HCT116 (cell line): ENCODE measurements around the gene SLC29A1. TPM values are rescaled to one million over a fixed set of nuclear protein-coding genes. Genes with fewer than 3 reads are reported as not detected.

Experiments
- ATAC-seq: fragments of 200-7000 bp; cut with Tn5 transposase; 2 replicates; pipeline ENCODE4 v1.9.1; 2020; ENCODE audit warnings: mild to moderate bottlenecking, moderate library complexity
- BruUV-seq: library from RNA; stranded (reverse); fragments of 400-500 nt; replicated peaks from 2 replicates; lab custom pipeline; 2021; lab: Mats Ljungman, UMichigan
- CTCF ChIA-PET: fragments of 300-600 bp; sonication (Branson Sonifier 250); formaldehyde crosslinking; loops from one replicate; lab custom pipeline; 2021; ENCODE audit warnings: antibody characterized with exemption; lab: Charles Lee
- POLR2A ChIA-PET: fragments of 300-600, 350-600 bp; sonication (Branson Sonifier 250); formaldehyde crosslinking; loops from one replicate; lab custom pipeline; 2021; ENCODE audit warnings: antibody characterized with exemption; lab: Charles Lee
- RAD21 ChIA-PET, 2 experiments: fragments of 300-600 bp; sonication (Branson Sonifier 250); formaldehyde crosslinking; loops; one replicate each; lab custom pipeline; 2023; ENCODE audit warnings: low total read pairs in 2 of 2; ENCODE audit not compliant: uncharacterized antibody in 2 of 2, unreplicated experiment in 2 of 2, low non-redundant PET in 1 of 2; lab: Charles Lee
- DNase-seq: peaks from one replicate; pipeline ENCODE4 v3.0.0-alpha.2; 2010; ENCODE audit warnings: low read depth, low spot score
- H2AFZ ChIP-seq: fragments of 200-600 bp; shearing (Covaris generic), sonication (generic); 2 replicates; pipeline ENCODE4 v1.6.1; 2017; ENCODE audit warnings: low read depth, mixed run types, mixed read lengths, antibody characterized with exemption, low read length; ENCODE audit not compliant: poor library complexity, severe bottlenecking
- H3K27ac ChIP-seq: 2 replicates; pipeline ENCODE4 v1.5.1; 2012; ENCODE audit warnings: low read depth, low read length
- H3K27me3 ChIP-seq: fragments of 200-600 bp; sonication (generic); 2 replicates; pipeline ENCODE4 v1.6.1; 2016; ENCODE audit warnings: mixed run types, low read length, mixed read lengths; ENCODE audit not compliant: insufficient read depth
- H3K36me3 ChIP-seq, 2 experiments: fragments of 200-500 bp in 1 of 2; fragments of 200-600 bp in 1 of 2; sonication (Bioruptor generic) in 1 of 2; sonication (generic) in 1 of 2; 2 replicates each; pipeline versions ENCODE4 v1.5.1 to v1.6.1; 2014 to 2016; ENCODE audit warnings: low read length in 2 of 2, inconsistent platforms in 1 of 2, mixed read lengths in 1 of 2, mixed run types in 1 of 2; ENCODE audit not compliant: insufficient read depth in 2 of 2, control insufficient read depth in 1 of 2
- H3K4me1 ChIP-seq, 2 experiments: fragments of 200-600 bp in 1 of 2; sonication (generic) in 1 of 2; 2 replicates each; pipeline versions ENCODE4 v1.5.1 to v1.6.1; 2012 to 2017; ENCODE audit warnings: low read length in 2 of 2, inconsistent platforms in 1 of 2, mild to moderate bottlenecking in 1 of 2, mixed read lengths in 1 of 2, mixed run types in 1 of 2, moderate library complexity in 1 of 2; ENCODE audit not compliant: insufficient read depth in 2 of 2, control insufficient read depth in 1 of 2
- H3K4me2 ChIP-seq: fragments of 200-600 bp; sonication (generic); 2 replicates; pipeline ENCODE4 v1.6.1; 2017; ENCODE audit warnings: mixed run types, low read length, mixed read lengths
- H3K4me3 ChIP-seq, 2 experiments: fragments of 200-600 bp in 1 of 2; sonication (generic) in 1 of 2; replicated peaks in 1 of 2; 2 replicates each; pipeline ENCODE4 v1.5.1; 2011 to 2016; ENCODE audit warnings: low read length in 2 of 2, control low read depth in 1 of 2, low read depth in 1 of 2, mild to moderate bottlenecking in 1 of 2, mixed read lengths in 1 of 2, mixed run types in 1 of 2
- H3K79me2 ChIP-seq: fragments of 200-600 bp; sonication (generic); 2 replicates; pipeline ENCODE4 v1.6.1; 2017; ENCODE audit warnings: mild to moderate bottlenecking, mixed run types, low read length, moderate library complexity, mixed read lengths; ENCODE audit not compliant: insufficient read depth
- H3K9ac ChIP-seq: fragments of 200-600 bp; sonication (generic); 2 replicates; pipeline ENCODE4 v1.6.1; 2016; ENCODE audit warnings: low read length, mixed read lengths
- H3K9me2 ChIP-seq: fragments of 200-600 bp; sonication (generic), shearing (Covaris generic); 2 replicates; pipeline ENCODE4 v1.6.1; 2017; ENCODE audit warnings: mixed run types, mild to moderate bottlenecking, moderate library complexity; ENCODE audit not compliant: insufficient read depth
- H3K9me3 ChIP-seq, 2 experiments: fragments of 200-500 bp in 1 of 2; fragments of 200-600 bp in 1 of 2; sonication (Bioruptor generic) in 1 of 2; sonication (generic) in 1 of 2; 2 replicates each; pipeline ENCODE4 v1.6.1; 2014 to 2017; ENCODE audit warnings: low read length in 2 of 2, mixed read lengths in 2 of 2, inconsistent platforms in 1 of 2, low read depth in 1 of 2, mild to moderate bottlenecking in 1 of 2, mixed run types in 1 of 2, moderate library complexity in 1 of 2; ENCODE audit not compliant: control insufficient read depth in 1 of 2, insufficient read depth in 1 of 2
- H4K20me1 ChIP-seq: fragments of 200-600 bp; sonication (generic), shearing (Covaris generic); 2 replicates; pipeline ENCODE4 v1.6.1; 2017; ENCODE audit warnings: mixed run types, mild to moderate bottlenecking, moderate library complexity; ENCODE audit not compliant: insufficient read depth
- CTCF ChIP-seq, 3 experiments: fragments of 200-600 bp in 1 of 3; sonication (generic) in 1 of 3; IDR thresholded peaks in 2 of 3; conservative IDR thresholded peaks in 1 of 3; 2 replicates each; pipeline ENCODE4 v1.5.1; 2012 to 2017; ENCODE audit warnings: low read depth in 2 of 3, low read length in 2 of 3, antibody characterized with exemption in 1 of 3, borderline replicate concordance in 1 of 3, control low read depth in 1 of 3, mild to moderate bottlenecking in 1 of 3, mixed read lengths in 1 of 3, mixed run types in 1 of 3, moderate library complexity in 1 of 3; ENCODE audit not compliant: insufficient read depth in 1 of 3
- EGR1 ChIP-seq: IDR thresholded peaks from 2 replicates; pipeline ENCODE4 v1.6.1; 2012; ENCODE audit warnings: low read depth
- EZH2phosphoT487 ChIP-seq: fragments of 200-600 bp; IDR thresholded peaks from 2 replicates; pipeline ENCODE4 v1.6.1; 2018; ENCODE audit warnings: antibody characterized with exemption, borderline replicate concordance
- JUND ChIP-seq: IDR thresholded peaks from 2 replicates; pipeline ENCODE4 v1.6.1; 2012
- RAD21 ChIP-seq: IDR thresholded peaks from 2 replicates; pipeline ENCODE4 v1.6.1; 2012; ENCODE audit warnings: low read depth, mild to moderate bottlenecking
- SP1 ChIP-seq: IDR thresholded peaks from 2 replicates; pipeline ENCODE4 v1.6.1; 2012; ENCODE audit warnings: low read depth
- TCF7L2 ChIP-seq: IDR thresholded peaks from 2 replicates; pipeline ENCODE4 v1.7.0; 2011; ENCODE audit warnings: borderline replicate concordance, inconsistent platforms; ENCODE audit not compliant: insufficient read depth, insufficient read length; ENCODE audit errors: extremely low read depth
- YY1 ChIP-seq: IDR thresholded peaks from 2 replicates; pipeline ENCODE4 v1.6.1; 2011; ENCODE audit warnings: low read length, low read depth, moderate library complexity, mild to moderate bottlenecking; ENCODE audit not compliant: insufficient replicate concordance; ENCODE audit errors: extremely low read depth
- intact Hi-C: fragments of 100-400 bp; cut with micrococcal nuclease; formaldehyde crosslinking; loops from 2 replicates; pipeline ENCODE4 v1.10.0; 2022
- total RNA-seq: library from RNA; stranded (reverse); gene quantifications from one replicate; pipeline ENCODE4 v1.2.1, GENCODE V29; 2021; ENCODE audit not compliant: unreplicated experiment
- TF ChIP-seq, protein P1 (sequence below): IDR thresholded peaks from 2 replicates; pipeline ENCODE4 v1.6.1; 2012

Gene SLC29A1
- total RNA-seq, 1 experiment from 2014 or later = 67.6 TPM

DNA sequence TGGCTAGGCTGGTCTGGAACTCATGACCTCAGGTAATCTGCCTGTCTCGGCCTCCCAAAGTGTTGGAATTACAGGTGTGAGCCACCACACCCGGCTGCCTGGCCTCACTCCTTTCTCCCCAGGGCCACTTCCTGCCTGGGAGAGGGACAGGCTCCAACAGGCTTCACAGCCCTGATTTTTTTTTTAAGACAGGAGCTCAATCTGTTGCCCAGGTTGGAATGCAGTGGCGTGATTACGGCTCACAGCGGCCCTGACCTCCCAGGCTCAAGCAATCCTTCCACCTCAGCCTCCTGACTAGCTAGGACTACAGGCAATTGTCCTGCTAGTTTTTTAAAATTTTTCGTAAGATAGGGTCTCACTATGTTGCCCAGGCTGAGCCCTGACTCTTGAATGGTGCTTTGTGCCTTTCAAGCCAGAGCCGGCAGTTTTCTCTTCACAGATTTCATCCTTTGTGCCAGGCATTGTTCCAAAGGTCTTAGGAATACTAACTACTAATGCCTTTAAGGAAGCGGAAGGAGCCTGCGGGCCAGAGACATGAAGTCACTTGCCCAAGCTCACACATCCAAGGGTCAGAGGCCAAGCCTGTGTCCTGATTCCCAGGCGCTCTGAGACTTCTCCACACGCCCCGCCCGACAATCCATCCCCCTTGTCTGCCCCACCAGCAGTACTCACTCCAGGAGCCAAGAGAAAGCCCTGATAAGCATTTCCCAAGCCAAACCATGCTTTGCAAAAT lies 45.5 kb upstream of the SLC29A1 start:
- H3K27ac ChIP-seq = no peak overlapping the region
- RAD21 ChIA-PET = no interaction called here
- no peaks in the 10 kb centered on the region for H3K27me3 ChIP-seq
- ATAC-seq (no peak), DNase-seq (no peak)
- POLR2A ChIA-PET = no interaction called here
- no TSS peak for BruUV-seq
- no peaks in the 10 kb centered on the region for H4K20me1 ChIP-seq
- peaks cover 3 to 24% of the 10 kb centered on the region in 2 experiments; a peak in 3 of 4 replicates for H3K4me1 ChIP-seq
- no peaks in the 10 kb centered on the region for H3K9me3 ChIP-seq
- H3K4me3 ChIP-seq = no peak overlapping the region
- no peak overlapping the region for H3K9ac ChIP-seq
- TF ChIP-seq CTCF (IDR thresholded peaks at IDR 0.05 in 2 of 3, conservative IDR thresholded peaks at IDR 0.05 in 1 of 3; ENCODE audit: borderline replicate concordance in 1 of 3, insufficient read depth in 1 of 3, low read depth in 2 of 3, low read length in 2 of 3) (no peak), EGR1 (no peak), JUND (no peak), RAD21 (no peak), SP1 (no peak), EZH2phosphoT487 (no peak), YY1 (no peak), TCF7L2 (no peak)
- TF ChIP-seq, protein P1, sequence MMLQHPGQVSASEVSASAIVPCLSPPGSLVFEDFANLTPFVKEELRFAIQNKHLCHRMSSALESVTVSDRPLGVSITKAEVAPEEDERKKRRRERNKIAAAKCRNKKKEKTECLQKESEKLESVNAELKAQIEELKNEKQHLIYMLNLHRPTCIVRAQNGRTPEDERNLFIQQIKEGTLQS = no peak
- no peaks in the 10 kb centered on the region for H3K79me2 ChIP-seq
- no peak overlapping the region for H3K4me2 ChIP-seq
- no peaks in the 10 kb centered on the region for H3K9me2 ChIP-seq
- no peak overlapping the region for H2AFZ ChIP-seq
- CTCF ChIA-PET = no interaction called here
- intact Hi-C loops = no loop called here
- H3K36me3 ChIP-seq = no peaks in the 10 kb centered on the region
